ENCODE results near the gene NUAK1. TPM values are rescaled to one million over a fixed set of nuclear protein-coding genes. Genes with fewer than 3 reads are reported as not detected.

The NUAK1 gene
- total RNA-seq, 1 experiment from 2014 or later, result 14.3 TPM

DNA sequence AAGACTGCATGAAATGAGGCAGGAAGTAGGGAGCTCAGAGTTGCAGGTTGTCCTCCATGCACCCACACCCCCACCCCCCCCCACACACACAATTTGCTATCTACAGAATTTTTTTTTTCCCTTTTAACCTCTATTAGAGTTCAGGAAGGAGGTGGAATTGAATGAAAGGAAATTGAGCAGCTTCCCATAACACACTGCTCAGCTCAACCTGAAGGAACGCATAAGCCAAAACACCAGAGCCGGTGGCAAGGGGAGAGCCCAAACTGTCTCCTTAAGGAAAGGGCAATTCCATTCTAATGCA is 74.1 kb downstream of the NUAK1 start:
- BruUV-seq (replicated peaks), result no TSS peak
- Mint-ChIP-seq H3K4me1 (ENCODE audit: low read depth, unreplicated experiment) (no peaks in the 10 kb centered on the region), H3K4me3 (ENCODE audit: low read depth, unreplicated experiment) (no peak overlapping the region), H3K36me3 (ENCODE audit: insufficient read depth, unreplicated experiment) (no peaks in the 10 kb centered on the region), H3K27me3 (ENCODE audit: unreplicated experiment) (no peaks in the 10 kb centered on the region), H3K27ac (ENCODE audit: unreplicated experiment) (no peak overlapping the region), H3K9me3 (ENCODE audit: low read depth, unreplicated experiment) (no peaks in the 10 kb centered on the region)
- DNase-seq, result no peak
- TF ChIP-seq, protein P1, sequence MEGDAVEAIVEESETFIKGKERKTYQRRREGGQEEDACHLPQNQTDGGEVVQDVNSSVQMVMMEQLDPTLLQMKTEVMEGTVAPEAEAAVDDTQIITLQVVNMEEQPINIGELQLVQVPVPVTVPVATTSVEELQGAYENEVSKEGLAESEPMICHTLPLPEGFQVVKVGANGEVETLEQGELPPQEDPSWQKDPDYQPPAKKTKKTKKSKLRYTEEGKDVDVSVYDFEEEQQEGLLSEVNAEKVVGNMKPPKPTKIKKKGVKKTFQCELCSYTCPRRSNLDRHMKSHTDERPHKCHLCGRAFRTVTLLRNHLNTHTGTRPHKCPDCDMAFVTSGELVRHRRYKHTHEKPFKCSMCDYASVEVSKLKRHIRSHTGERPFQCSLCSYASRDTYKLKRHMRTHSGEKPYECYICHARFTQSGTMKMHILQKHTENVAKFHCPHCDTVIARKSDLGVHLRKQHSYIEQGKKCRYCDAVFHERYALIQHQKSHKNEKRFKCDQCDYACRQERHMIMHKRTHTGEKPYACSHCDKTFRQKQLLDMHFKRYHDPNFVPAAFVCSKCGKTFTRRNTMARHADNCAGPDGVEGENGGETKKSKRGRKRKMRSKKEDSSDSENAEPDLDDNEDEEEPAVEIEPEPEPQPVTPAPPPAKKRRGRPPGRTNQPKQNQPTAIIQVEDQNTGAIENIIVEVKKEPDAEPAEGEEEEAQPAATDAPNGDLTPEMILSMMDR (IDR thresholded peaks at IDR 0.05; ENCODE audit: unreplicated experiment), result no peak
- CTCF ChIA-PET, result interaction anchor here (0.7 kb wide), 2 partner anchors 17 to 27 kb away, joined by 3 to 5 read pairs; no protein-coding TSS in a partner anchor
- intact Hi-C loops (cut with micrococcal nuclease; ENCODE audit: unreplicated experiment), result no loop called here

DNA sequence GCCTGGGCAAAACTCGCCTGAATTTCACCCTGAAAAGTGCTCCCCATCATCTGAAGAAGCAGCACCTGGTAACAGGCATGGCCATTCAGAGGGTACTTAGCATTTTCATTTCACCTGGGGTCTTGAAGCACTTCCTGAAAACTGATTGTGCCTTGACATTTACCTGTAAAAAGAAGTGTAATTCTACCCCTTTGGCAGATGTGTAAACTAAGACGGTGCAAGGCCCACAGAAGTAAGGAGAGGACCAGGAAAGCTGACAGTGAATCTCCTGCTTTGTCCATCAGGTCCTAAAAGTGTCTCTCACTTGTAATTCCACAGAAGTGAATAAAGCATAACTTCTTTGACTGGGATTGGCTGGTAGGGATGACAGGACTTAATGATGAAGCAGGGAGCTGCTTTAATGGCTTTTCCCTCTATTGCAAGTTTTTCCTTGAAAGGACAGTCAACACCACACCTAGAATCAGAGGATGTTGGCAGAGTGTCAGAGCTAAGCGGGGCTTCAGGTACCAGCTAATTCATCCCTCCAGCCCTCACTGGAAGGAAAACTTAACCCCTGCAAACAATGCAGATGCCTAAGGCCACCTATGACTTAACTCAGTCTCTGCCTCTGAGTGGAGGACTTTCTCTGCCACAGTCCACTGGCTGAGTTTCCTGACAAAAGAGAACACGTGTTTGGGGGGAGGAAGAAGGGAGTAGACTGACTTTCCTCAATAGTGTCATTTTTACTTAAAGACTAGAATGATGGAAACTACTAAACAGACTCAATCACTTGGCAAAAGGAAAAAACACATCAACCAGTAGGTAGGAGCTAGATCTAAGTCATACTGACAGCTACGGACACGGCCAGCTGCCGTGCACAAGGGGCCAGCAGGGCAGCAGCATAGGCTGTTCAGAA is 74.7 kb downstream of the NUAK1 start:
- H3K4me1 Mint-ChIP-seq (ENCODE audit: low read depth, unreplicated experiment), result no peaks in the 10 kb centered on the region
- BruUV-seq (replicated peaks), result no TSS peak
- intact Hi-C loops (cut with micrococcal nuclease; ENCODE audit: unreplicated experiment), result no loop called here
- H3K36me3 Mint-ChIP-seq (ENCODE audit: insufficient read depth, unreplicated experiment), result no peaks in the 10 kb centered on the region
- CTCF ChIA-PET, result interaction anchor here (0.7 kb wide), 2 partner anchors 16 to 27 kb away, joined by 3 to 5 read pairs; no protein-coding TSS in a partner anchor
- no peaks in the 10 kb centered on the region for H3K9me3 Mint-ChIP-seq (ENCODE audit: low read depth, unreplicated experiment)
- H3K27ac Mint-ChIP-seq (ENCODE audit: unreplicated experiment), result no peak overlapping the region
- no peak overlapping the region for H3K4me3 Mint-ChIP-seq (ENCODE audit: low read depth, unreplicated experiment)
- TF ChIP-seq, protein P1 (IDR thresholded peaks at IDR 0.05; ENCODE audit: unreplicated experiment), result no peak
- no peak for DNase-seq
- H3K27me3 Mint-ChIP-seq (ENCODE audit: unreplicated experiment), result no peaks in the 10 kb centered on the region

DNA sequence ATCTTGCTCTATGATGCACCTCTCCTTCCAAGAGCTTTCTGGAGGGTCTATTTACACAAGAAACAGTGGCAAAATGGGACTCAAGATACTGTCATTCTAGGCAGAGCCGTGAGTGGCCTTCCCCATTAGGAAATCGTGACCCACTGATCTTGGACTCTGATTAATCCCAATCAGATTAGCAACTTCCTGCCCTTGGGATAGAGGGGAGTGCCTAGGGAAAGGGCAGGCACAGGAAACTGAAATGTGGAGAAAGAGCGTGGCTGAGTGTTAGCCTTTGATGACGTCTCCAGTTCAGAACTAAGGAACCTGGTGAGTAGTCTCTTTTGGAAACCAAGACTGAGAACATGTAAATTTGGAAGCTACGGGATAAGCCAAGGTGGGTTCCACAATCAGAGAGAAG is 76.1 kb downstream of the NUAK1 start:
- H3K4me3 Mint-ChIP-seq (ENCODE audit: low read depth, unreplicated experiment), result no peak overlapping the region
- no peak for DNase-seq
- no peaks in the 10 kb centered on the region for H3K9me3 Mint-ChIP-seq (ENCODE audit: low read depth, unreplicated experiment)
- TF ChIP-seq, protein P1 (IDR thresholded peaks at IDR 0.05; ENCODE audit: unreplicated experiment), result no peak
- H3K27me3 Mint-ChIP-seq (ENCODE audit: unreplicated experiment), result no peaks in the 10 kb centered on the region
- intact Hi-C loops (cut with micrococcal nuclease; ENCODE audit: unreplicated experiment), result no loop called here
- no peak overlapping the region for H3K27ac Mint-ChIP-seq (ENCODE audit: unreplicated experiment)
- CTCF ChIA-PET, result no interaction called here
- no TSS peak for BruUV-seq (replicated peaks)
- no peaks in the 10 kb centered on the region for H3K4me1 Mint-ChIP-seq (ENCODE audit: low read depth, unreplicated experiment)
- no peaks in the 10 kb centered on the region for H3K36me3 Mint-ChIP-seq (ENCODE audit: insufficient read depth, unreplicated experiment)

DNA sequence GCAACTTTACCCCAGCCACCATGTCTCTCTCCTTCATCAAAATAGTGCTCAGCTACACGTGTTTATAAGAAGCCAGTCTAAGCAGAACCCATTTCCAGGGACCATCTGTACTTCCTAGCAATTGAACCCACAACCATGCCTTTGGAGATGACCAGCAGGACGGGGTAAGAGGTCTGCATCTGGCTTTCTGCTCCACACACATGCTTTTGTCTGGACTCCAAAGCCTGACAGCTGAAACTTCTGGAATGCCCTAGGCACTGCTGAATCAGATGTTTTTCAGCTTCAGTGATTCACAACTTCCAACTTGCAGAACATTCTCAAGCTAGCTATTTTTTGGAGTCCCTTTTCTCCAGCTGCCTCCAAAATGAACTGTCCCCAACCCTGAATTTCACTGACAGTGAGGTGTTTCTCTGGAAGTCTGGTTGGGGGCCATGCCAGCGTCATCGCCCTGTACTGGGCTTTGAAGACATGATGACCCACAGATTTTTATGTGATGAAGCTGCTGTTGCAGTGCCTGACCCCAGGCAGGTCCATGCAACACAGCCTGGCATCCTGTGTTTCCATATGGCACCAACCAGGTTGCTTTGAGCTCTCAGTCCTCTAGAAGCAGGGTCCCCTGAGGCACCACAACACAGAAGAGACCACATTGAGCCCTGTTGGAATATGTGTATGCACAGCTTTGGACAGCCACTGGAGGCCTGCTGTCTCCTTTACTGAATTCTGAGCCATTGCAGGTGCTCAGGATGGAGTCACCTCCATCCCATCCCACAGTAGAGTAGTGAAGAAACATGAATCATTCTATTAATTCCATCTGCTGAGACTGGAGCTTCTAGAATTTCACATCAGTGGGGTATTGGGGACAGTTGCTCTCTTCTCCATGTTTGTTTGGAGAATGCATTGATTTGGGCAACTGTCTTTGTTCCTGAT is 80.2 kb downstream of the NUAK1 start:
- Mint-ChIP-seq H3K36me3 (ENCODE audit: insufficient read depth, unreplicated experiment) (no peaks in the 10 kb centered on the region), H3K4me1 (ENCODE audit: low read depth, unreplicated experiment) (no peaks in the 10 kb centered on the region), H3K27ac (ENCODE audit: unreplicated experiment) (no peak overlapping the region), H3K9me3 (ENCODE audit: low read depth, unreplicated experiment) (peaks cover 4% of the 10 kb centered on the region), H3K27me3 (ENCODE audit: unreplicated experiment) (peaks cover 12% of the 10 kb centered on the region), H3K4me3 (ENCODE audit: low read depth, unreplicated experiment) (no peak overlapping the region)
- intact Hi-C loops (cut with micrococcal nuclease; ENCODE audit: unreplicated experiment), result no loop called here
- DNase-seq, result no peak
- CTCF ChIA-PET, result no interaction called here
- TF ChIP-seq, protein P1 (IDR thresholded peaks at IDR 0.05; ENCODE audit: unreplicated experiment), result no peak
- no TSS peak for BruUV-seq (replicated peaks)

All from Calu3 (cell line).